Measurements from ENCODE around the gene CNDP2. TPM values are rescaled to one million over a fixed set of nuclear protein-coding genes. Genes with fewer than 3 reads are reported as not detected.
A peak's percentile ranks its signal among the peaks of the same experiment; 100 is the strongest.
"Not testable (repeated sequence)": the region's sequence is repeated elsewhere in the genome, so short reads cannot be mapped to it uniquely, and the experiment has no call there.

The CNDP2 gene
- total RNA-seq, 1 experiment from 2014 or later, result 57.6 TPM

DNA sequence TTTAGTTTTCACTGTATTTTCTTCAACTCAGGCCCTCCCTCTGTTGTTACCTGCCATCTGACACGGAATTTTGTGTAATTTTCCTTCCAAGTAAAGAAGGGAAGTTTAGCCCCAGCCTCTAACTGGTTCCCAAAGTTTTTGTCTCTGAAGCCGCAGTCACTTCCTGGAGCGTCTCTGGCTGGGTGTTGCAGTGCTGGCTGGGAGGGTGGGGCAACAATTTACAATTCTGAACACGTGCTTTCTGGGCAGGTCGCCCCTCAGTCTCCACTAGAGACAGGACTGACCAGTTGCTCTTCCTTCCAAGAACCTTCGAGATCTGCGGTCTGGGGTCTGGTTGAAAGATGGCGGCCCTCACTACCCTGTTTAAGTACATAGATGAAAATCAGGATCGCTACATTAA is 3.5 kb downstream of the CNDP2 start:
- BruUV-seq (replicated peaks), result no TSS peak
- Histone ChIP-seq H3F3A (ENCODE audit: low read length, unreplicated experiment) (no peaks in the 10 kb centered on the region), H4K20me1 (ENCODE audit: low read length) (no peaks in the 10 kb centered on the region), H3K9me2 (replicated peaks; ENCODE audit: low read length) (no peaks in the 10 kb centered on the region), H2AFZ (ENCODE audit: low read length) (peak overlapping the region; percentile 73), H3K9me3 (ENCODE audit: low read length) (no peaks in the 10 kb centered on the region), H3K4me2 (ENCODE audit: low read length) (peak overlapping the region; percentile 77), H3K36me3 (ENCODE audit: low read depth, low read length) (peaks cover 13% of the 10 kb centered on the region; the same call in 1 of the 2 replicates), H3K27ac (ENCODE audit: low read length) (peak overlapping the region; percentile 21; the same call in 1 of the 2 replicates), H3K9ac (ENCODE audit: low read length) (peak overlapping the region; percentile 34), H3K27me3 (ENCODE audit: low read length) (no peaks in the 10 kb centered on the region), H3K4me1 (ENCODE audit: insufficient read depth, low read length) (peaks cover 34% of the 10 kb centered on the region), H3K4me3 (ENCODE audit: low read length) (peak overlapping the region; percentile 56), H3K79me2 (ENCODE audit: low read length) (peaks cover 39% of the 10 kb centered on the region)
- POLR2A ChIA-PET (ENCODE audit: unreplicated experiment), result no interaction called here
- intact Hi-C loops (cut with micrococcal nuclease), result loop anchor here (1.0 to 10.0 kb wide), 3 partner anchors 53 to 302 kb away; no protein-coding TSS in a partner anchor
- peak; percentile 16; the same call in 1 of the 2 replicates for ATAC-seq
- TF ChIP-seq, protein P1, sequence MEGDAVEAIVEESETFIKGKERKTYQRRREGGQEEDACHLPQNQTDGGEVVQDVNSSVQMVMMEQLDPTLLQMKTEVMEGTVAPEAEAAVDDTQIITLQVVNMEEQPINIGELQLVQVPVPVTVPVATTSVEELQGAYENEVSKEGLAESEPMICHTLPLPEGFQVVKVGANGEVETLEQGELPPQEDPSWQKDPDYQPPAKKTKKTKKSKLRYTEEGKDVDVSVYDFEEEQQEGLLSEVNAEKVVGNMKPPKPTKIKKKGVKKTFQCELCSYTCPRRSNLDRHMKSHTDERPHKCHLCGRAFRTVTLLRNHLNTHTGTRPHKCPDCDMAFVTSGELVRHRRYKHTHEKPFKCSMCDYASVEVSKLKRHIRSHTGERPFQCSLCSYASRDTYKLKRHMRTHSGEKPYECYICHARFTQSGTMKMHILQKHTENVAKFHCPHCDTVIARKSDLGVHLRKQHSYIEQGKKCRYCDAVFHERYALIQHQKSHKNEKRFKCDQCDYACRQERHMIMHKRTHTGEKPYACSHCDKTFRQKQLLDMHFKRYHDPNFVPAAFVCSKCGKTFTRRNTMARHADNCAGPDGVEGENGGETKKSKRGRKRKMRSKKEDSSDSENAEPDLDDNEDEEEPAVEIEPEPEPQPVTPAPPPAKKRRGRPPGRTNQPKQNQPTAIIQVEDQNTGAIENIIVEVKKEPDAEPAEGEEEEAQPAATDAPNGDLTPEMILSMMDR (conservative IDR thresholded peaks at IDR 0.05; ENCODE audit: low read depth, low read length), result no peak
- no peak for TF ChIP-seq EZH2 (IDR thresholded peaks at IDR 0.05; ENCODE audit: low read length, unreplicated experiment)
- no peak for TF ChIP-seq EZH2phosphoT487 (IDR thresholded peaks at IDR 0.05; ENCODE audit: borderline replicate concordance, low read length)
- peak; percentile 50 for DNase-seq
- CTCF ChIA-PET, result no interaction called here

DNA sequence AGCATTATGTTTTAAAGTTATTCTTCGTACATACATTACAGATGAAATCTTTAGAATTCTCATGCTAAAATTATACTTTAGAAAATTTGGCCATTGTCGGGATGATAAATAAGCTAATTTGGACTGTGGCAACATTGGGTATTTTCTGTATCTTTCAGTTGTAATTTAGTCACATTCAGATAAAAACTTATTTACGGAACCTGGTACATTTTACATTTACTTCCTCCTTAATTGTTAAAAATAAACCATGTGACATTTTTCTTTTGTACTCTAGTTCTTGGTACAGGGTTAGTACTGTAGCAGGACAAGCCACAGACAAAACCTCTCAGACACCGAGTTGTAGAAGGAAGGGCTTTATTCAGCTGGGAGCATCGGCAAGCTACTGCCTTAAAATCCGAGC is 4.2 kb downstream of the CNDP2 start:
- POLR2A ChIA-PET (ENCODE audit: unreplicated experiment), result no interaction called here
- H2AFZ ChIP-seq (ENCODE audit: low read length), result no peak overlapping the region
- TF ChIP-seq, protein P1 (conservative IDR thresholded peaks at IDR 0.05; ENCODE audit: low read depth, low read length), result no peak
- TF ChIP-seq EZH2phosphoT487 (IDR thresholded peaks at IDR 0.05; ENCODE audit: borderline replicate concordance, low read length) (no peak), EZH2 (IDR thresholded peaks at IDR 0.05; ENCODE audit: low read length, unreplicated experiment) (no peak)
- H3K9ac ChIP-seq (ENCODE audit: low read length), result peak overlapping the region; percentile 34; the same call in 1 of the 2 replicates
- no peak overlapping the region for H3K27ac ChIP-seq (ENCODE audit: low read length)
- H3K4me1 ChIP-seq (ENCODE audit: insufficient read depth, low read length), result peaks cover 34% of the 10 kb centered on the region
- peaks cover 13% of the 10 kb centered on the region; the same call in 1 of the 2 replicates for H3K36me3 ChIP-seq (ENCODE audit: low read depth, low read length)
- CTCF ChIA-PET, result no interaction called here
- H3K4me2 ChIP-seq (ENCODE audit: low read length), result peak overlapping the region; percentile 77
- no peaks in the 10 kb centered on the region for H3K27me3 ChIP-seq (ENCODE audit: low read length)
- H3F3A ChIP-seq (ENCODE audit: low read length, unreplicated experiment), result no peaks in the 10 kb centered on the region
- no peak for ATAC-seq
- H3K4me3 ChIP-seq (ENCODE audit: low read length), result peak overlapping the region; percentile 56
- H3K79me2 ChIP-seq (ENCODE audit: low read length), result peaks cover 39% of the 10 kb centered on the region
- DNase-seq, result no peak
- no peaks in the 10 kb centered on the region for H4K20me1 ChIP-seq (ENCODE audit: low read length)
- intact Hi-C loops (cut with micrococcal nuclease), result no loop called here
- no peaks in the 10 kb centered on the region for H3K9me2 ChIP-seq (replicated peaks; ENCODE audit: low read length)
- BruUV-seq (replicated peaks), result no TSS peak
- H3K9me3 ChIP-seq (ENCODE audit: low read length), result no peaks in the 10 kb centered on the region

DNA sequence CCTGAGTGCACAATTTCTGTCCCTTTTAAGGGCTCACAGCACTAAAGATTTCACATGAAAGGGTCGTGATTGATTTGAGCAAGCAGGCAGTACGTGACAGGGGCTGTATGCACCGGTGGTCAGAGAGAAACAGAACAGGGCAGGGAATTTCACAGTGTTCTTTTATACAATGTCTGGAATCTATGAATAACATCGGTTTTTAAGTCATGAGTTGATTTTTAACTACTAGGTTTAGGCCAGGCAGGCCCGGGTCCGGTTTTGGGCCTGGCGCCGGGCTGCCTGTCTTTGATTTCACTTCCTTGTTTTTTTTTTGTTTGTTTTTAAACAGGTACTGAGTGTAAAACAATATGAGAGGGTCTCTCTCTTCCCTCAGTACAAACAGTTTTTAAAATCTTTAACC is 4.6 kb downstream of the CNDP2 start:
- H3K9ac ChIP-seq (ENCODE audit: low read length); H3K27ac ChIP-seq (ENCODE audit: low read length); H3K9me2 ChIP-seq (replicated peaks; ENCODE audit: low read length); H3K4me3 ChIP-seq (ENCODE audit: low read length); H3K4me2 ChIP-seq (ENCODE audit: low read length); H3F3A ChIP-seq (ENCODE audit: low read length, unreplicated experiment); POLR2A ChIA-PET (ENCODE audit: unreplicated experiment); H3K27me3 ChIP-seq (ENCODE audit: low read length); H3K9me3 ChIP-seq (ENCODE audit: low read length); H2AFZ ChIP-seq (ENCODE audit: low read length); ATAC-seq; BruUV-seq (replicated peaks); CTCF ChIA-PET; H4K20me1 ChIP-seq (ENCODE audit: low read length); intact Hi-C loops (cut with micrococcal nuclease); DNase-seq: not testable (repeated sequence)
- Histone ChIP-seq H3K79me2 (ENCODE audit: low read length) (peaks cover 39% of the 10 kb centered on the region), H3K4me1 (ENCODE audit: insufficient read depth, low read length) (peaks cover 34% of the 10 kb centered on the region), H3K36me3 (ENCODE audit: low read depth, low read length) (peaks cover 13% of the 10 kb centered on the region; the same call in 1 of the 2 replicates)
